OCI-LY7 (cell line): ENCODE data around the gene TBX21. TPM values are rescaled to one million over a fixed set of nuclear protein-coding genes. Genes with fewer than 3 reads are reported as not detected.

ENCODE experiments used
- BruUV-seq: library from RNA; stranded (reverse); fragments of 400-500 nt; replicated peaks from 2 replicates; lab custom pipeline; 2021; lab: Mats Ljungman, UMichigan
- CTCF ChIA-PET: fragments of 300-600 bp; sonication (Branson Sonifier 250); formaldehyde crosslinking; loops from one replicate; lab custom pipeline; 2022; ENCODE audit warnings: antibody characterized with exemption; ENCODE audit not compliant: unreplicated experiment; lab: Charles Lee
- POLR2A ChIA-PET: fragments of 300-600 bp; sonication (Branson Sonifier 250); formaldehyde crosslinking; loops from one replicate; lab custom pipeline; 2022; ENCODE audit warnings: antibody characterized with exemption; lab: Charles Lee
- DNase-seq: peaks from one replicate; pipeline ENCODE4 v3.0.0-alpha.2; 2015; ENCODE audit warnings: low spot score
- H2AFZ ChIP-seq: fragments of 200-600 bp; sonication (generic), shearing (Covaris generic); 2 replicates; pipeline ENCODE4 v1.6.1; 2014; ENCODE audit warnings: mild to moderate bottlenecking, antibody characterized with exemption, low read length, moderate library complexity
- H3K27ac ChIP-seq: fragments of 200-600 bp; sonication (generic); 2 replicates; pipeline ENCODE4 v1.5.1; 2014; ENCODE audit warnings: mixed run types, low read depth, mild to moderate bottlenecking, moderate library complexity, low read length, inconsistent platforms; ENCODE audit not compliant: poor library complexity, severe bottlenecking
- H3K36me3 ChIP-seq: fragments of 200-600 bp; sonication (generic); 2 replicates; pipeline ENCODE4 v1.6.1; 2014; ENCODE audit warnings: mild to moderate bottlenecking, antibody characterized with exemption, low read length, moderate library complexity, mixed read lengths; ENCODE audit not compliant: insufficient read depth
- H3K4me1 ChIP-seq: fragments of 200-600 bp; sonication (generic); 2 replicates; pipeline ENCODE4 v1.5.1; 2014; ENCODE audit warnings: mild to moderate bottlenecking, low read length; ENCODE audit not compliant: insufficient read depth, poor library complexity, severe bottlenecking
- H3K4me2 ChIP-seq: fragments of 200-600 bp; sonication (generic); 2 replicates; pipeline ENCODE4 v1.6.1; 2014; ENCODE audit warnings: mild to moderate bottlenecking, low read length
- H3K4me3 ChIP-seq: fragments of 200-600 bp; sonication (generic); 2 replicates; pipeline ENCODE4 v1.5.1; 2014; ENCODE audit warnings: mild to moderate bottlenecking, low read depth, low read length; ENCODE audit not compliant: poor library complexity, severe bottlenecking
- H3K79me2 ChIP-seq: fragments of 200-600 bp; sonication (generic); 2 replicates; pipeline ENCODE4 v1.6.1; 2016; ENCODE audit warnings: low read depth, mild to moderate bottlenecking, low read length, moderate library complexity, mixed read lengths; ENCODE audit not compliant: insufficient read depth
- H3K9me2 ChIP-seq: fragments of 200-600 bp; sonication (generic); 2 replicates; pipeline ENCODE4 v1.6.1; 2016; ENCODE audit warnings: mild to moderate bottlenecking, low read length, mixed read lengths; ENCODE audit not compliant: insufficient read depth
- H3K9me3 ChIP-seq: fragments of 200-600 bp; sonication (generic); 2 replicates; pipeline ENCODE4 v1.6.1; 2014; ENCODE audit warnings: mild to moderate bottlenecking, mixed run types, low read length, mixed read lengths
- H4K20me1 ChIP-seq: fragments of 200-600 bp; sonication (generic); 2 replicates; pipeline ENCODE4 v1.6.1; 2014; ENCODE audit warnings: mild to moderate bottlenecking, antibody characterized with exemption, low read length, moderate library complexity, mixed read lengths; ENCODE audit not compliant: insufficient read depth
- EZH2phosphoT487 ChIP-seq: fragments of 200-600 bp; sonication (generic); IDR thresholded peaks from 2 replicates; pipeline ENCODE4 v1.6.1; 2018; ENCODE audit warnings: low read depth, borderline replicate concordance, mild to moderate bottlenecking, mixed run types, antibody characterized with exemption, low read length, moderate library complexity, mixed read lengths
- intact Hi-C: fragments of 100-400 bp; cut with micrococcal nuclease; formaldehyde crosslinking; loops from one replicate; pipeline ENCODE4 v1.10.0; 2022; ENCODE audit not compliant: unreplicated experiment
- total RNA-seq, 2 experiments: library from RNA; depleted of rRNA in 1 of 2; stranded (reverse); fragments of >200 nt in 1 of 2; shearing (Covaris generic) in 1 of 2; gene quantifications; 2 replicates each; pipeline ENCODE4 v1.2.3, GENCODE V29; 2014 to 2022
- TF ChIP-seq, protein P1 (sequence below): fragments of 200-600 bp; sonication (generic); conservative IDR thresholded peaks from 2 replicates; pipeline ENCODE4 v1.5.1; 2014; ENCODE audit warnings: mild to moderate bottlenecking, antibody characterized with exemption, low read length, moderate library complexity, mixed read lengths

TBX21 gene
- total RNA-seq, 2 experiments from 2014 or later, result not detected

- Histone ChIP-seq H3K4me2 (no peak overlapping the region), H2AFZ (no peak overlapping the region), H3K27ac (no peak overlapping the region), H3K4me1 (peaks cover 7% of the 10 kb centered on the region), H3K9me2 (no peaks in the 10 kb centered on the region), H4K20me1 (no peaks in the 10 kb centered on the region), H3K36me3 (no peaks in the 10 kb centered on the region), H3K4me3 (no peak overlapping the region), H3K79me2 (no peaks in the 10 kb centered on the region), H3K9me3 (no peaks in the 10 kb centered on the region)
- TF ChIP-seq EZH2phosphoT487, result no peak
- TF ChIP-seq, protein P1, sequence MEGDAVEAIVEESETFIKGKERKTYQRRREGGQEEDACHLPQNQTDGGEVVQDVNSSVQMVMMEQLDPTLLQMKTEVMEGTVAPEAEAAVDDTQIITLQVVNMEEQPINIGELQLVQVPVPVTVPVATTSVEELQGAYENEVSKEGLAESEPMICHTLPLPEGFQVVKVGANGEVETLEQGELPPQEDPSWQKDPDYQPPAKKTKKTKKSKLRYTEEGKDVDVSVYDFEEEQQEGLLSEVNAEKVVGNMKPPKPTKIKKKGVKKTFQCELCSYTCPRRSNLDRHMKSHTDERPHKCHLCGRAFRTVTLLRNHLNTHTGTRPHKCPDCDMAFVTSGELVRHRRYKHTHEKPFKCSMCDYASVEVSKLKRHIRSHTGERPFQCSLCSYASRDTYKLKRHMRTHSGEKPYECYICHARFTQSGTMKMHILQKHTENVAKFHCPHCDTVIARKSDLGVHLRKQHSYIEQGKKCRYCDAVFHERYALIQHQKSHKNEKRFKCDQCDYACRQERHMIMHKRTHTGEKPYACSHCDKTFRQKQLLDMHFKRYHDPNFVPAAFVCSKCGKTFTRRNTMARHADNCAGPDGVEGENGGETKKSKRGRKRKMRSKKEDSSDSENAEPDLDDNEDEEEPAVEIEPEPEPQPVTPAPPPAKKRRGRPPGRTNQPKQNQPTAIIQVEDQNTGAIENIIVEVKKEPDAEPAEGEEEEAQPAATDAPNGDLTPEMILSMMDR, result no peak
- CTCF ChIA-PET, result no interaction called here
- POLR2A ChIA-PET, result no interaction called here
- no TSS peak for BruUV-seq
- intact Hi-C loops, result no loop called here
- no peak for DNase-seq
Measured at GRCh38 chr17:47745037-47745380, 12.0 kb downstream of the TBX21 start.

- peaks cover 4% of the 10 kb centered on the region for H3K4me1 ChIP-seq
- intact Hi-C loops, result loop anchor here (5.0 kb wide), 1 partner anchor 36 kb away; no protein-coding TSS in a partner anchor
- POLR2A ChIA-PET, result interaction anchor here (0.7 kb wide), 1 partner anchor 65 kb away, joined by 3 read pairs; no protein-coding TSS in a partner anchor
- H3K9me3 ChIP-seq, result peaks cover 8% of the 10 kb centered on the region; the same call in 1 of the 2 replicates
- H3K4me2 ChIP-seq, result no peak overlapping the region
- CTCF ChIA-PET, result no interaction called here
- no peaks in the 10 kb centered on the region for H3K79me2 ChIP-seq
- H3K4me3 ChIP-seq, result no peak overlapping the region
- H3K36me3 ChIP-seq, result no peaks in the 10 kb centered on the region
- no TSS peak for BruUV-seq
- H4K20me1 ChIP-seq, result no peaks in the 10 kb centered on the region
- DNase-seq, result no peak
- TF ChIP-seq, protein P1, result no peak
- no peak for TF ChIP-seq EZH2phosphoT487
- H3K27ac ChIP-seq, result no peak overlapping the region
- H3K9me2 ChIP-seq, result no peaks in the 10 kb centered on the region
- no peak overlapping the region for H2AFZ ChIP-seq
Measured at GRCh38 chr17:47751471-47751870, 18.4 kb downstream of the TBX21 start.

DNA sequence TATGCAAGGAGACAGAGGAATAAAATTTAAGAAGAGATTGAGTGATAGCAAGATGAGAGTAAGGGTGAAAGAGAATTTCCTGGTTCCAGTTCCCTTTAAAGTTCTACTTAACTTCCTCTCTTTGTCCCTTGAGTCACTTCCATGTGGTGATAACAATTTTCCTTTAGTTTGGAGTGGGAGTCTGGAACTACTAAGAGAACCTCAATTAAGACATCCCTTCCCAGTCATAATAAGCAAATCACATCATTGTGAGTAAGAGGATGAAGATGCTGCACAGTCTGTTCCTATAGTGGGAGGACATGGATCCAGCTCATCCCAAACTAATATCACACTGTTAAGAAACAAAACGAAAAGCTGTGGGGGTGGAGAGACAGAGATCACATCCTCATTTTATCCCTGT is 24.4 kb downstream of the TBX21 start:
- H3K4me3 ChIP-seq, result no peak overlapping the region
- H3K9me2 ChIP-seq, result no peaks in the 10 kb centered on the region
- H4K20me1 ChIP-seq, result no peaks in the 10 kb centered on the region
- no peak overlapping the region for H2AFZ ChIP-seq
- CTCF ChIA-PET, result no interaction called here
- POLR2A ChIA-PET, result interaction anchor here (0.5 kb wide), 1 partner anchor 11 kb away, joined by 3 read pairs; no protein-coding TSS in a partner anchor
- H3K4me2 ChIP-seq, result no peak overlapping the region
- no peaks in the 10 kb centered on the region for H3K4me1 ChIP-seq
- intact Hi-C loops, result no loop called here
- DNase-seq, result no peak
- H3K79me2 ChIP-seq, result no peaks in the 10 kb centered on the region
- H3K36me3 ChIP-seq, result no peaks in the 10 kb centered on the region
- no TSS peak for BruUV-seq
- TF ChIP-seq, protein P1, result no peak
- TF ChIP-seq EZH2phosphoT487, result no peak
- no peak overlapping the region for H3K27ac ChIP-seq
- H3K9me3 ChIP-seq, result peaks cover 19% of the 10 kb centered on the region; the same call in 1 of the 2 replicates
